ENCODE results near the gene TESMIN. TPM values are rescaled to one million over a fixed set of nuclear protein-coding genes. Genes with fewer than 3 reads are reported as not detected.
A peak's percentile ranks its signal among the peaks of the same experiment; 100 is the strongest.

Gene TESMIN
- total RNA-seq, 2 donors from 2014 or later: 14.3 to 20.7 TPM

DNA sequence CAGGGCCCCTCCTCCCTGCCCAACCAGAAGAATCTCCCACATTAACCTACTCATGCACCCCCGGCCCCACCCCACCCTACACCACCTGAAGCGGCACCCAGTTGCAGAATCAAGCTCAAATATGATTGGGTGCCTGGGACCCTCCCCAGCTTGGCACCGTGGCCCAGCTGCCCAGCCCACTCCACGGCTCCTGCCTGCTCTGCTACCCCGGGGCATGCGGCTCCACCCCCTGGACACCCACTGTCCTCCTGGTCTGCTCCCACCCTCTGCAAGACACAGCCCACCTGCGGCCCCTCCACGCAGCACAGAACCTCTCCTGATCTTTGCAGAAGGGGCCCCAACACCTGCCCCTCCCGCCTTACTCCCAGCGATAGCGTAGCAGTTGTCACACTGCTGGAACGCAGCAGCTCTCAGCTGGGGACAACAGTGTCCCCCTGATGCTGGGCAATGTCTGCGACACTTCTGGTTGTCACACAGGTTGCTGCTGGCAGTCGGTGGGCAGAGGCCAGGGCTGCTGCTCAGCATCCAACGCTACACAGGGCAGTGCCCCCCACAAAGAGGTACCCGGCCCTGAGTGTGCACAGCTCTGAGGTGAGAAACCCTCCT, 32.0 kb upstream of the TESMIN start:
- DNase-seq: no peak
- H3K9me3 ChIP-seq: no peaks in the 10 kb centered on the region
- intact Hi-C loops (cut with DNase I): no loop called here
- H3K4me1 ChIP-seq: no peaks in the 10 kb centered on the region
- peaks cover 24% of the 10 kb centered on the region for H3K36me3 ChIP-seq
- no peak overlapping the region for H3K9ac ChIP-seq (ENCODE audit: low read depth in 2 of 2, low read length in 2 of 2)
- H3K27me3 ChIP-seq: no peaks in the 10 kb centered on the region
- H3K27ac ChIP-seq: no peak overlapping the region
- no peak for TF ChIP-seq CTCF (IDR thresholded peaks at IDR 0.05)
- no peak overlapping the region for H3K4me3 ChIP-seq

DNA sequence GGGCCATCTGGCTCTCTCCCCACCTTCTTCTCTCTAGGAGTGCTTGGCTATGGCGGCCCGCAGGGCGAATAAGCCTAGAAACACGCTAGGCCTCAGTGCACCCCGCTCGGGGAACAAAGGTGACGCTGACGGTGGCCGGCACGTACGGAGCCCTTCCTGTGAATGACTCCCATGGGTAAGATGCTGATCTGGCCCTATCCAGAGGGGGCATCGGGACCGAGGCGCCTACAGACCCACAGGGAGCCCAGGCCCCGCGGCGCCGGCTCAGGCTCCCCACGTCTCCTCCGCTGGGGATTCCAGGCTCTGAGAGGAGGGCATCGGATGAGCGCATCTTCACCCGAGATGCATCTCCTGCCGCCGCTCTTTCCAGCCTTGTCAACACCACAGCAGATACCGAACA, 31.4 kb upstream of the TESMIN start:
- DNase-seq: no peak
- H3K4me1 ChIP-seq: no peaks in the 10 kb centered on the region
- H3K27ac ChIP-seq: no peak overlapping the region
- intact Hi-C loops (cut with DNase I): no loop called here
- no peak overlapping the region for H3K9ac ChIP-seq (ENCODE audit: low read depth in 2 of 2, low read length in 2 of 2)
- H3K9me3 ChIP-seq: no peaks in the 10 kb centered on the region
- no peaks in the 10 kb centered on the region for H3K27me3 ChIP-seq
- no peak overlapping the region for H3K4me3 ChIP-seq
- peaks cover 27% of the 10 kb centered on the region for H3K36me3 ChIP-seq
- no peak for TF ChIP-seq CTCF (IDR thresholded peaks at IDR 0.05)

DNA sequence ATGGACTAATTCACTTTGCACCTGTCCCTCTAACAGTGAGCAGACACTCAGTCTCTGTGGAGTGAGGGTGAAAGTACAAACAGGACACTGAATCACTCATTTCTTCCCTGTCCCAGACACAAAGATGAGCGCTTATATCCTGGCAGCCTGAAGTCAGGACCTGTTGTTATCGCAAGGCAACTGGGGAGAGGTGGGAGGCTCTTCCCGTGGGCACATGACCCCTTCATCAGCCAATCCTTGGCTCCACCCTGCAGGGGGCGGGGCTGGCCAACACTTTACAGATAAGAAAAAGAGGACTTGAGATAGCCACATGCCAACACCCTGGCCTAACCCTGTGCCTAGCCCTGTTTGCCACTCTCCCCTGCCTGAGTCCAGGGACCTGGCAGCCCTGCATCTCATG, 29.5 kb upstream of the TESMIN start:
- no peak overlapping the region for H3K9ac ChIP-seq (ENCODE audit: low read depth in 2 of 2, low read length in 2 of 2)
- TF ChIP-seq CTCF (IDR thresholded peaks at IDR 0.05): no peak
- peaks cover 25% of the 10 kb centered on the region for H3K36me3 ChIP-seq
- no peaks in the 10 kb centered on the region for H3K9me3 ChIP-seq
- no peaks in the 10 kb centered on the region for H3K4me1 ChIP-seq
- DNase-seq: peak; percentile 49
- H3K27me3 ChIP-seq: no peaks in the 10 kb centered on the region
- intact Hi-C loops (cut with DNase I): no loop called here
- no peak overlapping the region for H3K4me3 ChIP-seq
- H3K27ac ChIP-seq: no peak overlapping the region

- H3K4me1 ChIP-seq: no peaks in the 10 kb centered on the region
- DNase-seq: no peak
- intact Hi-C loops (cut with DNase I): no loop called here
- TF ChIP-seq CTCF (IDR thresholded peaks at IDR 0.05): no peak
- no peak overlapping the region for H3K9ac ChIP-seq (ENCODE audit: low read depth in 2 of 2, low read length in 2 of 2)
- H3K36me3 ChIP-seq: peaks cover 39% of the 10 kb centered on the region
- H3K27ac ChIP-seq: no peak overlapping the region
- H3K27me3 ChIP-seq: no peaks in the 10 kb centered on the region
- H3K9me3 ChIP-seq: no peaks in the 10 kb centered on the region
- no peak overlapping the region for H3K4me3 ChIP-seq
Measured at GRCh38 chr11:68778205-68778604, 26.9 kb upstream of the TESMIN start.

GRCh38 chr11:68776442-68777235, 25.3 kb upstream of the TESMIN start:
- intact Hi-C loops (cut with DNase I): no loop called here
- H3K4me3 ChIP-seq: no peak overlapping the region
- H3K27me3 ChIP-seq: no peaks in the 10 kb centered on the region
- DNase-seq: no peak
- no peak for TF ChIP-seq CTCF (IDR thresholded peaks at IDR 0.05)
- no peaks in the 10 kb centered on the region for H3K4me1 ChIP-seq
- peaks cover 48% of the 10 kb centered on the region for H3K36me3 ChIP-seq
- no peak overlapping the region for H3K9ac ChIP-seq (ENCODE audit: low read depth in 2 of 2, low read length in 2 of 2)
- no peak overlapping the region for H3K27ac ChIP-seq
- no peaks in the 10 kb centered on the region for H3K9me3 ChIP-seq

All from colonic mucosa (tissue), 4 donors.